Nephron (organoid): ENCODE data around the gene SERPINA1.

Experiments
- H3K27ac Mint-ChIP-seq, 3 experiments: 2 replicates each; pipeline ENCODE4 v1.8.0; 2020; ENCODE audit warnings: mixed read lengths in 3 of 3, mild to moderate bottlenecking in 2 of 3, moderate library complexity in 1 of 3
- H3K27me3 Mint-ChIP-seq: 2 replicates; pipeline ENCODE4 v1.8.0; 2021; ENCODE audit warnings: low read depth, mild to moderate bottlenecking, moderate library complexity, mixed read lengths
- H3K36me3 Mint-ChIP-seq: 2 replicates; pipeline ENCODE4 v1.8.0; 2020; ENCODE audit warnings: low read depth, mixed read lengths
- H3K4me1 Mint-ChIP-seq: 2 replicates; pipeline ENCODE4 v1.8.0; 2020; ENCODE audit warnings: mixed read lengths
- H3K4me3 Mint-ChIP-seq, 3 experiments: 2 replicates each; pipeline ENCODE4 v1.8.0; 2020; ENCODE audit warnings: mild to moderate bottlenecking in 3 of 3, mixed read lengths in 3 of 3, moderate library complexity in 2 of 3
- H3K9me3 Mint-ChIP-seq: 2 replicates; pipeline ENCODE4 v1.8.0; 2020; ENCODE audit warnings: mixed read lengths
- TF ChIP-seq, protein P1 (sequence below), 3 experiments: fragments of 200-600 bp; sonication (generic); IDR thresholded peaks; one replicate each; pipeline ENCODE4 v1.5.0; 2021; ENCODE audit warnings: antibody characterized with exemption in 3 of 3; ENCODE audit not compliant: unreplicated experiment in 3 of 3

The SERPINA1 gene

DNA sequence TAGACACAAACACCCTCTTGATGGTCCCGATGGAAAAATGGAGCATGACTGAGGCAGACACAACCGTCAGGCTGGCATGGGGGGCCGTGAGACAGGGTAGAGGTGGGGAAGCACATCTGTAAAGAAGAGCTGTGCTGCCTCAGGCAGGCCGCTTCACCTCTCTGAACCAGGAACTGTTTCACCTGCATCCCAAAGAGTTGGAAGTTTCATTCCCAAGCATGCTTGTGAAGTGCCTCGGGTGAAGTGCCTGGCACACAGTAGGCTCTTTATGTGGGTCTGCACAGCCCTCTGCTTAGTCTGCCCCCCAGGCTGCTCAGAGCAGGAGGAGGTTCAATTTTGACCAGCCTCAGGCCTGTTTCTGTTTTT is 685 bp upstream of the SERPINA1 start:
- Mint-ChIP-seq H3K4me1 (no peaks in the 10 kb centered on the region), H3K27ac (no peak overlapping the region), H3K36me3 (no peaks in the 10 kb centered on the region), H3K4me3 (no peak overlapping the region), H3K9me3 (no peaks in the 10 kb centered on the region), H3K27me3 (peaks cover 28% of the 10 kb centered on the region)
- TF ChIP-seq, protein P1, sequence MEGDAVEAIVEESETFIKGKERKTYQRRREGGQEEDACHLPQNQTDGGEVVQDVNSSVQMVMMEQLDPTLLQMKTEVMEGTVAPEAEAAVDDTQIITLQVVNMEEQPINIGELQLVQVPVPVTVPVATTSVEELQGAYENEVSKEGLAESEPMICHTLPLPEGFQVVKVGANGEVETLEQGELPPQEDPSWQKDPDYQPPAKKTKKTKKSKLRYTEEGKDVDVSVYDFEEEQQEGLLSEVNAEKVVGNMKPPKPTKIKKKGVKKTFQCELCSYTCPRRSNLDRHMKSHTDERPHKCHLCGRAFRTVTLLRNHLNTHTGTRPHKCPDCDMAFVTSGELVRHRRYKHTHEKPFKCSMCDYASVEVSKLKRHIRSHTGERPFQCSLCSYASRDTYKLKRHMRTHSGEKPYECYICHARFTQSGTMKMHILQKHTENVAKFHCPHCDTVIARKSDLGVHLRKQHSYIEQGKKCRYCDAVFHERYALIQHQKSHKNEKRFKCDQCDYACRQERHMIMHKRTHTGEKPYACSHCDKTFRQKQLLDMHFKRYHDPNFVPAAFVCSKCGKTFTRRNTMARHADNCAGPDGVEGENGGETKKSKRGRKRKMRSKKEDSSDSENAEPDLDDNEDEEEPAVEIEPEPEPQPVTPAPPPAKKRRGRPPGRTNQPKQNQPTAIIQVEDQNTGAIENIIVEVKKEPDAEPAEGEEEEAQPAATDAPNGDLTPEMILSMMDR (IDR thresholded peaks at IDR 0.05; ENCODE audit: unreplicated experiment in 3 of 3): no peak

DNA sequence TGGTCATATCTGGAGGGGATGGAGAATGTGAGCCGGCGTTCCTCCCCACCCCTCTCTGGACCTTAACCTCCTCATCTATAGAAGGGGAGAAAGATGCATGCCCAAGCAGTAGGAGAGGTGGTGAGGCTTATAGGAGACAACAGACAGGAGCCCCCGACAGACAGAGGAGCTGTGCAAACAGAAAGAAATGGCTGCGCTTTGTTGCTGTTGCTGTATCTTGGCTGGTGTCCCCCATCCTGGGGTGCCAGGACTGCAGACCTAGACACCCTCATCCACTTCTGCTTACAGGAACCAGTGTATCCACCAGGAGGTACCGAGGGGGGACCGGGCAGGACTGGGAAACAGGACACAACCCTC is 397 bp downstream of the SERPINA1 start:
- no peaks in the 10 kb centered on the region for H3K36me3 Mint-ChIP-seq
- H3K4me3 Mint-ChIP-seq: no peak overlapping the region
- no peaks in the 10 kb centered on the region for H3K4me1 Mint-ChIP-seq
- peaks cover 27% of the 10 kb centered on the region for H3K27me3 Mint-ChIP-seq
- TF ChIP-seq, protein P1 (IDR thresholded peaks at IDR 0.05; ENCODE audit: unreplicated experiment in 3 of 3): no peak
- no peak overlapping the region for H3K27ac Mint-ChIP-seq
- no peaks in the 10 kb centered on the region for H3K9me3 Mint-ChIP-seq

DNA sequence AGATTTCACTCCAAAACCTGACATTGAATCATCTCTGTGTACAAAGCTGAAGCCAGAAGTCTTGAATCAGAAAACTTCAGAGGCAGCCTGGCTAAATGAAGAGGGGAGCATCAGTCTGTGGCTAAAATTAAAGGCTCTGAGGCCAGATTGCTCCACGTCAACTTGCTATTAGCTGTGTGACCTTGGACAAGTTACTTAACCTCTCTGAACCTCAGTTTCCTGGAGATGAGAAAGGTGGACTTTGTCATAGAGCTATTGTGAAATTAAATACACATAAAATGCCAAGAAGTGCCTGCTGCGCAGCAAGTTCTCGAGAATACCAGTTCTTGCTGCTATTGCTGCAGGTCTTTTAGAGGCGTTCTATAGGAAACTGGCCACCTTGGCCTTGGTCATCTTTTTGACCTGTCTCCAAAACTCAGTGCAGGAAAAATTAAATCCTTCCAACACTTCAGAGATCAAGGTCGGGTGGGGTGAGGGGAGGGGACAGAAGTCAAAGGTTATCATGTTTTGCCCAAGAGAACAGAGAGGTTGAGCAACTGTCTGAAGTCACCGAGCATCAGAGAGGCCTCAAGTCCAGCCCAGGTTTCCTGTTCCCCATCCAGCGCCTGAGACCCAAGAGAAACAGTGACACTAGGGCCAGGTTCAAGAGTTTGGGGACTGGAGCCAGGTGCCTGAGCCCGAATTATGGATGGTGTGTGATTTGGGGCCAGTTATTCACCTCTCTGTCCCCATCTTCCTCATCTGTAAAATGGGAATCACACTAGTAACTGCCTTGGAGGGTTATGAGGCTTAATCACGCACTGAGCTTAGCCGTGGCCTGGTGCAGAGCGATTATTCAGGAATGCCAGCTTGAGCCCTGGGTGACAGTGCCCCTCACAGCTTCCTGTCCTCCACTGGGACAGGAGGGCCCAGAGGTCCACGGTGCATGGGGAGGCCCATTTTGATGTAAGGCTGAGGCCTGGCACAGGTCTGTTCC is 1.1 kb downstream of the SERPINA1 start:
- Mint-ChIP-seq H3K4me3 (no peak overlapping the region), H3K27ac (no peak overlapping the region), H3K27me3 (peaks cover 24% of the 10 kb centered on the region), H3K9me3 (no peaks in the 10 kb centered on the region), H3K4me1 (no peaks in the 10 kb centered on the region), H3K36me3 (no peaks in the 10 kb centered on the region)
- TF ChIP-seq, protein P1 (IDR thresholded peaks at IDR 0.05; ENCODE audit: unreplicated experiment in 3 of 3): no peak

DNA sequence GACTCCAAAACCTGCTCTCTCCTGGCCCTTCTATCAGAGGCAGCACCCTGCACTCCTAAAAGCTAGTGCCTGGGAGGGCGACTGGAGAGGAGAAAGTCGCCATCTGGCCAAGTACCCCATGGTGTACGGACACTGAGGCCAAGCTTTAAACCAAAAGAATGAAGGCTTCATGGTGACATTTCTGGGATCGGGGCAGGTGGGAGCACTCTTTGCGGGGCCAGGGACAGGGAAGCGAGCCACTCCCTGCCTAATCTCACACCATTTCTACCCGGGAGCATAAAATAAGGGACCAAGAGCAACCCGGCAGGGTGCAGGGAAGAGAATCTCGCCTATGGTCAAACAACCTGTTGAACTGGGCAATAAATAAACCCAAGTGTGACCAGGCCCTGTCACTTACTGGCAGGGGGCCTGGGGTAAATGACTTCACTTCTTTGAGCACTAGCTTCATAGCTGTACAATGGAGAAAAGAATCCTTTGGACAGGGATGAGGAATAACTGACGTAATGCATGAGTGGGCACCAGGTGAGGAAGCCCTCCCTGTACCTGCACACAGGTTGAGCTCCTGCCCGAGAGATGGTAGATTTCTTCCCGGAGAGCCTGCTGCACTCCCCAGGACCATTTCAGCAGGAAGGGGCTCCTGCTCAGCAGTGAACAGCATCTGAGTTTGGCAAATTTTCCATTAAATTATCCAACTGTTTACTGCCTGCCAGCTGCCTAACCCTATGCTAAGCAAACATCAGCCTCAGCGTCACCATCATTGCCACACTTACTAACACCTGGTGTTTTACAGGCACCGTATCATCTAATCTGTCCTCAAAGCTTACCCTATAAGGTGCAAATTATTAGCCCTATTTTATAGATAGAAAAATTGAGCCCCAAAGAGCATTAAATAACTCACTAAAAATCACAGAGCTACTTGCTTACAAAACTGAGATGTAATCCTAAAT is 2.0 kb downstream of the SERPINA1 start:
- Mint-ChIP-seq H3K36me3 (no peaks in the 10 kb centered on the region), H3K4me1 (no peaks in the 10 kb centered on the region), H3K9me3 (no peaks in the 10 kb centered on the region), H3K4me3 (no peak overlapping the region), H3K27me3 (peaks cover 20% of the 10 kb centered on the region), H3K27ac (no peak overlapping the region)
- TF ChIP-seq, protein P1 (IDR thresholded peaks at IDR 0.05; ENCODE audit: unreplicated experiment in 3 of 3): no peak

DNA sequence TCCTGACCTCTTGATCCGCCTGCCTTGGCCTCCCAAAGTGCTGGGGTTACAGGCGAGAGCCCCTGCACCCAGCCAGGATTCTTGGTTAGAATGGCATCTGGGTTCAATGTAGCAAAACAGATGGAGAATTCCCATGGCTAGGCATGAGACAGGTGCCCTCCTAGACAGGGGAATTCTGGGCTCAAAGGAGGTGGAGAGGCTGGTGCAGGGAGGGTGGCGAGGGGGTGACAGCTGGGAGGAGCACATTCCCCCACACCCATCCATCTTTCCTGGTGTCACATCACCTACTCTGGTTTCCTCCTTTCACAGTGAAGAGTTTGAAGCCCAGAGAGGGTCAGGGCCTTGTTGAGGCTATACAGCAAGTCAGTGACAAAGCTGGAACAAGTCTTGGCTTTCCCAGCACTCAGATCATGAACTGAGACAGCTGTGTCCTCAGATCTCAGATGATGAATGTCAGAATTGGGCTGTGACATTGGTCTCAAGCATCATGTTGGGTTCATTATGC is 2.8 kb downstream of the SERPINA1 start:
- Mint-ChIP-seq H3K27me3 (peaks cover 20% of the 10 kb centered on the region), H3K4me1 (no peaks in the 10 kb centered on the region), H3K9me3 (no peaks in the 10 kb centered on the region), H3K4me3 (no peak overlapping the region), H3K36me3 (no peaks in the 10 kb centered on the region), H3K27ac (no peak overlapping the region)
- TF ChIP-seq, protein P1 (IDR thresholded peaks at IDR 0.05; ENCODE audit: unreplicated experiment in 3 of 3): no peak
